Erythroblast (primary cell): ENCODE data around the gene MCF2L2.
"Not testable (repeated sequence)": the region's sequence is repeated elsewhere in the genome, so short reads cannot be mapped to it uniquely, and the experiment has no call there.

ENCODE experiments used
- DNase-seq, 2 experiments: peaks; one replicate each; lab custom pipeline; 2025; lab: John Stamatoyannopoulos, UW
- GATA1 ChIP-seq: IDR thresholded peaks from 2 replicates; pipeline ENCODE4 v1.6.1; 2011; ENCODE audit warnings: low read depth, mild to moderate bottlenecking, control low read depth, low read length, moderate library complexity
- POLR2A ChIP-seq: IDR thresholded peaks from 2 replicates; pipeline ENCODE4 v1.6.1; 2011; ENCODE audit warnings: mild to moderate bottlenecking, low read length

The MCF2L2 gene

GRCh38 chr3:183381179-183381578 is 47.2 kb downstream of the MCF2L2 start:
- DNase-seq: peak; percentile 54 to 63
- TF ChIP-seq POLR2A: no peak
- TF ChIP-seq GATA1: no peak

GRCh38 chr3:183378951-183379350 is 49.5 kb downstream of the MCF2L2 start:
- no peak for DNase-seq
- TF ChIP-seq GATA1 (no peak), POLR2A (no peak)

GRCh38 chr3:183378545-183378944 is 49.9 kb downstream of the MCF2L2 start:
- TF ChIP-seq GATA1 (no peak), POLR2A (no peak)
- no peak for DNase-seq

GRCh38 chr3:183378008-183378407 is 50.4 kb downstream of the MCF2L2 start:
- no peak for DNase-seq
- TF ChIP-seq GATA1 (no peak), POLR2A (no peak)

- TF ChIP-seq POLR2A: no peak
- DNase-seq: no peak
These were observed 51.0 kb downstream of the MCF2L2 start for GRCh38 chr3:183377307-183377959.

- TF ChIP-seq GATA1 (no peak), POLR2A (no peak)
- no peak for DNase-seq
These were observed 52.6 kb downstream of the MCF2L2 start for GRCh38 chr3:183375787-183376186.

GRCh38 chr3:183375337-183375736 is 53.1 kb downstream of the MCF2L2 start:
- TF ChIP-seq POLR2A: no peak
- TF ChIP-seq GATA1: no peak
- no peak for DNase-seq

- no peak for DNase-seq
These were observed 55.5 kb downstream of the MCF2L2 start for GRCh38 chr3:183372911-183373310.

GRCh38 chr3:183371600-183371968 is 56.8 kb downstream of the MCF2L2 start:
- DNase-seq: not testable (repeated sequence)

More at GRCh38 chr3:183372911-183373310, 55.5 kb downstream of the MCF2L2 start:
- no peak for TF ChIP-seq POLR2A
- no peak for TF ChIP-seq GATA1

- no peak for DNase-seq
- no peak for TF ChIP-seq GATA1
- no peak for TF ChIP-seq POLR2A
These were observed 58.0 kb downstream of the MCF2L2 start for GRCh38 chr3:183370391-183370790.

- DNase-seq: no peak
- TF ChIP-seq POLR2A: no peak
- TF ChIP-seq GATA1: no peak
These were observed 58.8 kb downstream of the MCF2L2 start for GRCh38 chr3:183369627-183370026.

GRCh38 chr3:183369117-183369516 is 59.3 kb downstream of the MCF2L2 start:
- no peak for TF ChIP-seq GATA1
- TF ChIP-seq POLR2A: peak; percentile 30
- DNase-seq: peak; percentile 49 to 77

- TF ChIP-seq POLR2A: peak; percentile 65
- no peak for TF ChIP-seq GATA1
- peak; percentile 65 to 94 for DNase-seq
These were observed 67.3 kb downstream of the MCF2L2 start for GRCh38 chr3:183360971-183361624.

- DNase-seq: no peak
- TF ChIP-seq GATA1 (no peak), POLR2A (no peak)
These were observed 69.4 kb downstream of the MCF2L2 start for GRCh38 chr3:183359036-183359435.
